ENCODE data around the gene RSPO3.
"Not testable (repeated sequence)": the region's sequence is repeated elsewhere in the genome, so short reads cannot be mapped to it uniquely, and the experiment has no call there.

DNA sequence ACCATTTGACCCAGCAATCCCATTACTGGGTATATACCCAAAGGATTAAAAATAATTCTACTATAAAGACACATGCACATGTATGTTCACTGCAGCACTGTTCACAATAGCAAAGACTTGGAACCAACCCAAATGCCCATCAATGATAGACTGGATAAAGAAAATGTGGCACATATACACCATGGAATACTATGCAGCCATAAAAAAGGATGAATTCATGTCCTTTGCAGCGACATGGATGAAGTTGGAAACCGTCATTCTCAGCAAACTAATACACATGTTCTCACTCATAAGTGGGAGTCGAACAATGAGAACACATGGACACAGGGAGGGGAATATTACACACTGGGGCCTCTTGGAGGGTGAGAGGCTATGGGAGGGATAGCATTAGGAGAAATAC is 115.3 kb downstream of the RSPO3 start:
- not testable (repeated sequence) for TF ChIP-seq POLR2A, CTCF (IDR thresholded peaks at IDR 0.05)

Data from thyroid gland (tissue), 4 donors.